Ectodermal cell (in vitro differentiated cells): ENCODE data around the gene TMCO1.
"Not testable (repeated sequence)": the region's sequence is repeated elsewhere in the genome, so short reads cannot be mapped to it uniquely, and the experiment has no call there.

Experiments
- H3K27ac ChIP-seq: 2 replicates; pipeline ENCODE4 v1.7.0; 2013; ENCODE audit warnings: mild to moderate bottlenecking, low read depth, low read length; ENCODE audit not compliant: insufficient read depth, poor library complexity, severe bottlenecking
- H3K27me3 ChIP-seq: 2 replicates; pipeline ENCODE4 v1.7.0; 2013; ENCODE audit warnings: mild to moderate bottlenecking, low read length; ENCODE audit not compliant: insufficient read depth, control insufficient read depth, poor library complexity, severe bottlenecking
- H3K36me3 ChIP-seq: one replicate; pipeline ENCODE4 v1.7.0; 2013; ENCODE audit warnings: low read length; ENCODE audit not compliant: control insufficient read depth, insufficient read depth
- H3K4me1 ChIP-seq: one replicate; pipeline ENCODE4 v1.7.0; 2013; ENCODE audit warnings: low read length; ENCODE audit not compliant: control insufficient read depth, insufficient read depth
- H3K4me3 ChIP-seq: 2 replicates; pipeline ENCODE4 v1.7.0; 2013; ENCODE audit warnings: low read depth, low read length, control low read depth; ENCODE audit not compliant: insufficient read depth
- H3K9me3 ChIP-seq: 2 replicates; pipeline ENCODE4 v1.7.0; 2013; ENCODE audit warnings: mild to moderate bottlenecking, low read length, moderate library complexity; ENCODE audit not compliant: control insufficient read depth
- WGBS, 2 experiments: methylation state at CpG; one replicate each; pipeline ENCODE4 v1.1.7; 2013; ENCODE audit warnings: missing lambda C conversion rate in 2 of 2; 5-methylcytosine and 5-hydroxymethylcytosine counted together

The TMCO1 gene

DNA sequence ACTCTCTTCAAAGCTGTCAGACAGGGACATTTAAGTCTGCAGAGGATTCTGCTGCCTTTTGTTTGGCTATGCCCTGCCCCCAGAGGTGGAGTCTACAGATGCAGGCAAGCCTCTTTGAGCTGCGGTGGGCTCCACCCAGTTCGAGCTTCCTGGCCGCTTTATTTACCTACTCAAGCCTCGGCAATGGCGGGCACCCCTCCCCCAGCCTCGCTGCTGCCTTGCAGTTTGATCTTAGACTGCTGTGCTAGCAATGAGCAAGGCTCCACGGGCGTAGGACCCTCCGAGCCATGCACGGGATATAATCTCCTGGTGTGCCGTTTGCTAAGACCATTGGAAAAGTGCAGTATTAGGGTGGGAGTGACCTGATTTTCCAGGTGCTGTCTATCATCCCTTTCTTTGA lies 14.9 kb upstream of the TMCO1 start:
- not testable (repeated sequence) for H3K4me1 ChIP-seq, H3K36me3 ChIP-seq, H3K27me3 ChIP-seq, H3K9me3 ChIP-seq, H3K4me3 ChIP-seq, H3K27ac ChIP-seq
- WGBS, 2 experiments, result 93 to 94% methylated on average over 11 of the region's 11 CpGs

DNA sequence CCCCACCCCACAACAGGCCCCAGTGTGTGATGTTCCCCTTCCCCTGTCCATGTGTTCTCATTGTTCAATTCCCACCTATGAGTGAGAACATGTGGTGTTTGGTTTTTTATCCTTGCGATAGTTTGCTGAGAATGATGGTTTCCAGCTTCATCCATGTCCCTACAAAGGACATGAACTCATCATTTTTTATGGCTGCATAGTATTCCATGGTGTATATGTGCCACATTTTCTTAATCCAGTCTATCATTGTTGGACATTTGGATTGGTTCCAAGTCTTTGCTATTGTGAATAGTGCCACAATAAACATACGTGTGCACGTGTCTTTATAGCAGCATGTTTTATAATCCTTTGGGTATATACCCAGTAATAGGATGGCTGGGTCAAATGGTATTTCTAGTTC lies 9.5 kb upstream of the TMCO1 start:
- not testable (repeated sequence) for H3K36me3 ChIP-seq, H3K27me3 ChIP-seq, H3K4me3 ChIP-seq, H3K4me1 ChIP-seq, H3K27ac ChIP-seq, H3K9me3 ChIP-seq
- WGBS, 2 experiments, result 100% methylated on average over 2 of the region's 3 CpGs; no CpG with 5 or more reads in 1 of the 2 experiments

DNA sequence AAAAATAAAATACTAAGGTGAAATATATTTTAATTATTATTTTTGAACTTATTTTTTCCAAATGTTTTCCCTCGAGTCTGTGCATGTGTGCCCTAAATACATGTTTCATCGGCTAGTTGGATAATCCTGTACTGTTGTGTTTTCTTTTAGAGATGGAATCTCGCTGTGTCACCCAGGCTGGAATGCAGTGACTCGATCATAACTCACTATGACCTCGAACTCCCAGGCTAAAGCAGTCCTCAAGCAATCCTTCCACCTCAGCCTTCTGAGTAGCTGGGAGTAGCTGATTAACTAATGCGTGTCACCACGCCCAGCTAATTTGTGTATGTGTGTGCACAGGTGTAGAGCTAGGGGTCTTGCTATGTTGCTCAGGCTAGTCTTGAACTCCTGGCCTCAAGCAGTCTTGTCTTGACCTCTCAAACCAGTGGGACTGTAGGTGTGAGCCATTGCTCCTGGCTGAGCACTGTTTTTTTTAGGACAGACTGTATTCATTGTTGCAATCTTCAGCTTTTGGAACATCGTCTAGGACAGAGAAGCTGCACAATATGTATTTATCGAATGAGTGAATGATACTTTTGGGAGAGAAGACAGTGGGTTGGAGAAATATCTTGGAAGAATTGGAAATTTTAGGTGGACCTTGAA lies 4.8 kb upstream of the TMCO1 start:
- Histone ChIP-seq H3K36me3 (no peaks in the 10 kb centered on the region), H3K4me3 (no peak overlapping the region), H3K27me3 (no peaks in the 10 kb centered on the region), H3K4me1 (no peaks in the 10 kb centered on the region), H3K9me3 (no peaks in the 10 kb centered on the region), H3K27ac (no peak overlapping the region)
- 88 to 98% methylated on average over 9 of the region's 9 CpGs for WGBS, 2 experiments

DNA sequence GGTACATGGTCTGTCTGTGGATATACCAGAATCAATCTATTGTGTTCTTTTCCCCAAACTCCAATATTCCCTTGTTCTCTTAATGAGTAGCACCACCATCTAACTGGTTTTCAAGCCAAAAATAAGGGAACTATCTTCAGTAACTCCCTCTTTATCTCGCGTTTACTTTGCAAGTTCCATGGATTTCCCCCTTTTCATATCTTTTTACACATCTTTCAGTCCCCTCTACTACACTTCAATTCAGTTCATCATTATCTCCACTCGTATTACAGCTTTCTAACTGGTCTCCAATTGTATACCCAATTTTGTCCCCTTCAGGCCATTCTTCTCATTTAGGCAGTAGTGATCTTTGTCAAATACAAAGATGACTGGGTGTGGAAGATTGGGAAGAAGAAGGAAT lies 4.1 kb upstream of the TMCO1 start:
- Histone ChIP-seq H3K4me3 (no peak overlapping the region), H3K4me1 (no peaks in the 10 kb centered on the region), H3K27ac (no peak overlapping the region), H3K27me3 (no peaks in the 10 kb centered on the region), H3K36me3 (no peaks in the 10 kb centered on the region), H3K9me3 (no peaks in the 10 kb centered on the region)
- WGBS, 2 experiments, result 91 to 92% methylated on average over 3 of the region's 3 CpGs

DNA sequence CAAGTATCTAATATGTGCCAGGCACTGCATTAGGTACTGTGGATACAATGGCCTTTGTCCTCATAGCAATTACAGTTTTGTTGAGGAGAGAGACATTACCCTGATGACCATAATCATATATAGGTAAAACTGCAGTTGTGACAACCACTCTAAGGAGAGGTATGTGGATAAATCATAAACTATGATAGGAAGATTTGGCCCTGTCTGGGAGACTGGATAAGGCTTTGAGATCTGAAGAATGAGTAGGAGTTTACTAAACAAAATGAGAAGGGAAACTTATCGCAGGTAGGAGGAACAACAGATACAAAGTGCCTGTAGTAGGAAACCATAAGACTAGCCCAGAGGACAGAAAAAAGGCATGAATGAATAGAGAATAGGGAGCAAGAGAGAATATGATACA lies 4.4 kb downstream of the TMCO1 start:
- Histone ChIP-seq H3K9me3 (no peaks in the 10 kb centered on the region), H3K4me1 (no peaks in the 10 kb centered on the region), H3K27me3 (no peaks in the 10 kb centered on the region), H3K27ac (no peak overlapping the region), H3K4me3 (no peak overlapping the region), H3K36me3 (no peaks in the 10 kb centered on the region)
- 92 to 95% methylated on average over 1 of the region's 1 CpG for WGBS, 2 experiments

DNA sequence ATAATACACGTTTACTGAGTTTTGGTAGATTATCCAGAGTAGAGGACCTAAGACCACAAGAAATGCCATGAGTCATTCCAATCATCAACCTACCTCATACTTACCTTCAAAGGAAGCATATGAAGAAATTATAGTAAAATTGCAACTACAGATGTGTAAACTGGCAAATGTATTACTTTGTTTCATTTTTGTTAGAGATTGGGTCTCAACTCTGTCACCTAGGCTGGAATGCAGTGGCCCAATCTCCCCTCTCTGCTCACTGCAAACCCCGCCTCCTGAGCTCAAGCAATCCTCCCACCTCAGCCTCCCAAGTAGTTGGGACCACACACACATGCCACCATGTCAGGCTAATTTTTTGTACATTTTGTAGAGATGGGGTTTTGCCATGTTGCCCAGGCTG lies 5.2 kb downstream of the TMCO1 start:
- Histone ChIP-seq H3K9me3 (no peaks in the 10 kb centered on the region), H3K4me1 (no peaks in the 10 kb centered on the region), H3K36me3 (no peaks in the 10 kb centered on the region), H3K27ac (no peak overlapping the region), H3K4me3 (no peak overlapping the region), H3K27me3 (no peaks in the 10 kb centered on the region)
- 90 to 92% methylated on average over 2 of the region's 2 CpGs for WGBS, 2 experiments

DNA sequence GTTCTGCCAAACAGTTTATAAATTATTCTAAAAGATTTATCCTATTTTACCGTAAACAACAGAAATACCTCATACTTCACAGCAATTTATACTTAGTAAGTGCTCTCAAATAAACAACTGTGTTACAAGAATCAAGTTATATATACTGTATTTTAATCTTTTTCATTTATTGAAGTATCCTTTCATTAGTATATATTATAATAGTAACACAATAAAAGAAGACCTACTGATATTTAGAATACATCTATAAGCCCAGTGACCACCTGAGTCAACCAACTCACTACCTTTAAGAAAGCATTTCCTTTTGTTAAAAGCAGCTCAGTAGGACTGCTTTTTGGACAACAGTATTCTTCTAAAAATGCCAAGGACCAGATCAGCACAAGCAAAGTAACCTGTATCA lies 5.9 kb downstream of the TMCO1 start:
- Histone ChIP-seq H3K36me3 (no peaks in the 10 kb centered on the region), H3K4me3 (no peak overlapping the region), H3K9me3 (no peaks in the 10 kb centered on the region), H3K27ac (no peak overlapping the region), H3K27me3 (no peaks in the 10 kb centered on the region), H3K4me1 (no peaks in the 10 kb centered on the region)
- 100% methylated on average over 1 of the region's 1 CpG; no CpG with 5 or more reads in 1 of the 2 experiments for WGBS, 2 experiments

DNA sequence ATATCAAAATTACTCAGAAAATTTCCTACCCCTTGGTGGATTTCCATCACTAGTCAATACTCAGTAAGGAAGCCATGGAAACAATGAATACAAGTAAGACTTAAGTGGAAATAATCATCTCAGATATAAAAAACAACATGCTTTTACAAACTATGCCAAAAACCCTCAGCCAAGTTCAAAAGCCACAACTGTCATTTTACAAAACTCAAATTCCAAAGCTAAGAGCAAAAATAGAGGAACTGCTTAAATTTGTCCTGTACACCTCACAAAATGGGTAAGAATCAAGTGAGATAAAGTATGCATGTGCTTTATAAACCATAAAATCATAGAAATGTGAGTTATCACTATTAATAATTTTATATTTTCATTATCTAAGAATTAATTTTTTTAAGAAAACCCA lies 9.6 kb downstream of the TMCO1 start:
- Histone ChIP-seq H3K27ac (no peak overlapping the region), H3K4me1 (no peaks in the 10 kb centered on the region), H3K36me3 (peaks cover under 1% of the 10 kb centered on the region), H3K9me3 (no peaks in the 10 kb centered on the region), H3K27me3 (no peaks in the 10 kb centered on the region), H3K4me3 (no peak overlapping the region)

DNA sequence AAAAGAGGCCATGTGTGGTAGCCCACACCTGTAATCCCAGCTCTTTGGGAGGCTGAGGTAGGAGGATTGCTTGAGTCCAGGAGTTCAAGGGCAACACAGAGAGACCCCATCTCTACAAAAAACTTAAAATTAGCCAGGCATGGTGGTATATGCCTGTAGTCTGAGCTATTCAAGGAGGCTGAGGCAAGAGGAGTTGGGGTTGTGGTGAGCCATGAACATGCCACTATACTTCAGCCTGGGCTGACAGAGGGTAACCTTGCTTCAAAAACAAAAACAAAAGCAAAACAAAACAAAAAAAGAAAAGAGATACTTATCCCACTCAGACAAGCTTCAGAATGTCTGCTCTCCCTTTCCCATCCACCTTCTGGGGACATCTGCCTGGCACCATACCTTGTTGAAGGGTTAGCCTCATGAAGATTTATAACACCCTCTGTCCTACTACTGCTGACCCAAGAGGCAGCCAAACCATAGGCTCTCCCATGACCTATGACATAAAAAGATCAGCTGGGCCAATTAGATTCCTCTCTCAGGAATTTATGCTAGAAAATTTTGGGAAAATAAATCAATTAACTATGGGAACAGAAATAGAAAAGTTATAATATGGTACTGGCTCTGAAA lies 13.2 kb downstream of the TMCO1 start:
- no peaks in the 10 kb centered on the region for H3K9me3 ChIP-seq
- H3K4me1 ChIP-seq, result no peaks in the 10 kb centered on the region
- H3K27ac ChIP-seq, result no peak overlapping the region
- H3K4me3 ChIP-seq, result no peak overlapping the region
- peaks cover 6% of the 10 kb centered on the region for H3K36me3 ChIP-seq
- no peaks in the 10 kb centered on the region for H3K27me3 ChIP-seq

DNA sequence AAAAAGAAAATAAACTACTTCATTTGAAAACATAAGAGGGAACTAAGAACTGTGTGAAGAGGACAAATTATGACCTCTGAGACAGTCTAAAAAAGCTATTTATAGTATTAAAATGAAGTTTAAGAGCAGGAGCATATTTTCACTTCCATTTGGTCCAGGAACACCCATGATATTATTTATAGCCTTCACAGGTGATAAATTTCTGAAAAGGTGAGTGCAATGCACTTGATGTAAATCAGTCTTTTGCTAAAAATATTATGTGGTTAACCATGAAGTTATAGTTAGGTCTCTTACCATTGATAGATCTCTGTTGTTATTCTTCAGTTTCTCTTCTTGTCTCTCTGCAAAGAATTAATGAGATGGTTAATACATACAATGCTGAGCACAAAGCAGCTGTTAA lies 14.7 kb downstream of the TMCO1 start:
- Histone ChIP-seq H3K4me3 (no peak overlapping the region), H3K36me3 (peaks cover 6% of the 10 kb centered on the region), H3K9me3 (no peaks in the 10 kb centered on the region), H3K27ac (no peak overlapping the region), H3K4me1 (no peaks in the 10 kb centered on the region), H3K27me3 (no peaks in the 10 kb centered on the region)

DNA sequence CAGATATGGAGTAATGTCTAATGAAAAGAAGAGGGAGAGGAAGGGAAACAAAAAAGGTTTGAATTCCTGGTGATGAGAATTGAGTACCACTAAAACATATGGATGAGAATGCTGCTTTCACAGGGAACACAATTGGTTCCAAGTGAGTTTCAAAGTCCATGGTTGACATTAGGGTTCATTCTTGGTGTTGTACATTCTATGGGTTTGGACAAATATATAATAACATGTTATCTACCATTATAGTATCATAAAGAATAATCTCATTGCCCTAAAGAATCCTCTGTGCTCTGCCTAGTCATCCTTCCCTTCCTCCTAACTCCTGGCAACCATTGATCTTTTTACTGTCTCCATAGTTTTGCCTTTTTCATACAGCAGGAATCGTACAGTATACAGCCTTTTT lies 20.1 kb downstream of the TMCO1 start:
- WGBS, 2 experiments, result 93 to 100% methylated on average over 1 of the region's 1 CpG
- no peaks in the 10 kb centered on the region for H3K27me3 ChIP-seq
- no peaks in the 10 kb centered on the region for H3K9me3 ChIP-seq
- H3K36me3 ChIP-seq, result peaks cover under 1% of the 10 kb centered on the region
- no peak overlapping the region for H3K4me3 ChIP-seq
- no peaks in the 10 kb centered on the region for H3K4me1 ChIP-seq
- no peak overlapping the region for H3K27ac ChIP-seq
